ENCODE data around the gene KLHL26. TPM values are rescaled to one million over a fixed set of nuclear protein-coding genes. Genes with fewer than 3 reads are reported as not detected.

Gene KLHL26
- total RNA-seq, 1 experiment from 2014 or later: 10.7 TPM

DNA sequence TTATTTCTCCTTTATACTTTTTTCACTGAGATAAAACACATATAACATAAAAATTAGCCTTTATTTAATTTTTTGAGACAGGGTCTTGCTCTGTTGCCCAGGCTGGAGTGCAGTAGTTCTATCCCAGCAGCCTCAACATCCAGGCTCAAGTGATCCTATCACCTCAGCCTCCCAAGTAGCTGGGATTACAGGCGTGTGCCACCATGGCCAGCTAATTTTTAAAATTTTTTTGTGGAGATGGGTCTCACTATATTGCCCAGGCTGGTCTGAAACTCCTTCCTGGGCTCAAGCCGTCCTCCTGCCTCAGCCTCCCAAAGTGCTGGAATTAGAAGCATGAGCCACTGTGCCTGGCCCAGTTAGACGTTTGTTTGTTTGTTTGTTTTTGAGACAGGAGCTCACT is 75.1 kb downstream of the KLHL26 start:
- Histone ChIP-seq H3K27ac (ENCODE audit: insufficient read length, low read depth, low read length) (no peak overlapping the region), H2BK20ac (ENCODE audit: low read depth, low read length, poor library complexity, severe bottlenecking) (no peak overlapping the region), H3K79me2 (ENCODE audit: insufficient read depth, low read length) (no peaks in the 10 kb centered on the region), H2BK12ac (ENCODE audit: insufficient read length, low read depth, low read length) (no peak overlapping the region), H4K20me1 (ENCODE audit: control insufficient read depth, insufficient read depth, insufficient read length) (peaks cover 6% of the 10 kb centered on the region), H3K4ac (ENCODE audit: low read depth, low read length) (no peak overlapping the region), H4K5ac (ENCODE audit: insufficient read length, low read depth, low read length) (no peak overlapping the region), H3K4me2 (ENCODE audit: insufficient read depth, insufficient read length, low read length) (no peak overlapping the region), H3T11ph (ENCODE audit: low read length) (no peak overlapping the region), H2AK5ac (ENCODE audit: insufficient read length, low read length) (no peak overlapping the region), H3K9ac (ENCODE audit: extremely low read depth, insufficient read length, low read length) (no peak overlapping the region), H2BK15ac (ENCODE audit: low read depth, low read length) (no peak overlapping the region), H2AFZ (ENCODE audit: low read length) (no peak overlapping the region), H2BK5ac (ENCODE audit: insufficient read length, low read length) (no peak overlapping the region), H2BK120ac (ENCODE audit: low read depth, low read length, poor library complexity, severe bottlenecking) (no peak overlapping the region), H3K79me1 (ENCODE audit: insufficient read depth, low read depth, low read length, poor library complexity, severe bottlenecking) (peaks cover 5% of the 10 kb centered on the region), H3K27me3 (ENCODE audit: insufficient read depth, low read length) (no peaks in the 10 kb centered on the region), H3K18ac (ENCODE audit: insufficient read length, low read depth, low read length) (no peak overlapping the region), H3K23ac (ENCODE audit: insufficient read length, low read depth, low read length) (no peak overlapping the region), H4K8ac (replicated peaks; ENCODE audit: insufficient read length, low read depth, low read length) (no peak overlapping the region), H3K14ac (ENCODE audit: insufficient read depth, low read length) (no peak overlapping the region), H4K91ac (ENCODE audit: insufficient read length, low read depth, low read length) (no peak overlapping the region), H3K4me1 (ENCODE audit: insufficient read depth, low read length) (no peaks in the 10 kb centered on the region), H3K9me3 (ENCODE audit: control insufficient read depth, low read depth, low read length) (no peaks in the 10 kb centered on the region), H3K23me2 (ENCODE audit: insufficient read length, low read depth, low read length, poor library complexity, severe bottlenecking) (no peaks in the 10 kb centered on the region), H3K56ac (ENCODE audit: insufficient read length, low read depth, low read length) (no peak overlapping the region)
- no peaks in the 10 kb centered on the region for H3K27me3 Mint-ChIP-seq (ENCODE audit: low read depth)
- no CpG with 5 or more reads among the region's 3 CpGs for WGBS (ENCODE audit: extremely low coverage, insufficient read length, low lambda C conversion rate)
- H3K4me3 Mint-ChIP-seq: no peak overlapping the region
- DNase-seq: no peak
- no peaks in the 10 kb centered on the region for H3K9me3 Mint-ChIP-seq
- peaks cover 0 to 3% (median 0%) of the 10 kb centered on the region in 3 experiments; a peak in 1 of 7 replicates for H3K36me3 Mint-ChIP-seq (ENCODE audit: insufficient read depth in 1 of 3, low read depth in 3 of 3)
- H3K4me1 Mint-ChIP-seq: peaks cover 7 to 10% of the 10 kb centered on the region in 2 experiments
- no peak overlapping the region for H3K27ac Mint-ChIP-seq
- TF ChIP-seq, protein P1, sequence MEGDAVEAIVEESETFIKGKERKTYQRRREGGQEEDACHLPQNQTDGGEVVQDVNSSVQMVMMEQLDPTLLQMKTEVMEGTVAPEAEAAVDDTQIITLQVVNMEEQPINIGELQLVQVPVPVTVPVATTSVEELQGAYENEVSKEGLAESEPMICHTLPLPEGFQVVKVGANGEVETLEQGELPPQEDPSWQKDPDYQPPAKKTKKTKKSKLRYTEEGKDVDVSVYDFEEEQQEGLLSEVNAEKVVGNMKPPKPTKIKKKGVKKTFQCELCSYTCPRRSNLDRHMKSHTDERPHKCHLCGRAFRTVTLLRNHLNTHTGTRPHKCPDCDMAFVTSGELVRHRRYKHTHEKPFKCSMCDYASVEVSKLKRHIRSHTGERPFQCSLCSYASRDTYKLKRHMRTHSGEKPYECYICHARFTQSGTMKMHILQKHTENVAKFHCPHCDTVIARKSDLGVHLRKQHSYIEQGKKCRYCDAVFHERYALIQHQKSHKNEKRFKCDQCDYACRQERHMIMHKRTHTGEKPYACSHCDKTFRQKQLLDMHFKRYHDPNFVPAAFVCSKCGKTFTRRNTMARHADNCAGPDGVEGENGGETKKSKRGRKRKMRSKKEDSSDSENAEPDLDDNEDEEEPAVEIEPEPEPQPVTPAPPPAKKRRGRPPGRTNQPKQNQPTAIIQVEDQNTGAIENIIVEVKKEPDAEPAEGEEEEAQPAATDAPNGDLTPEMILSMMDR (conservative IDR thresholded peaks at IDR 0.05): no peak

All from H9 (cell line).